K562 (cell line): ENCODE measurements around the gene TGFB1I1. TPM values are rescaled to one million over a fixed set of nuclear protein-coding genes. Genes with fewer than 3 reads are reported as not detected.

Source experiments
- ATAC-seq: fragments of 200-7000 bp; cut with Tn5 transposase; 3 replicates; pipeline ENCODE4 v1.9.1; 2020; ENCODE audit warnings: moderate library complexity
- BruUV-seq: library from RNA; stranded (reverse); fragments of 400-500 nt; replicated peaks from 2 replicates; lab custom pipeline; 2021; lab: Mats Ljungman, UMichigan
- CTCF ChIA-PET: fragments of 300-600 bp; formaldehyde crosslinking; extraction: SDS; loops from one replicate; lab custom pipeline; 2021; ENCODE audit warnings: low intra/inter-chr PET ratio; lab: Yijun Ruan, JAX
- POLR2A ChIA-PET: fragments of 300-600, 350-650 bp; sonication (Branson Sonifier 250); formaldehyde crosslinking; extraction: SDS; loops from one replicate; lab custom pipeline; 2021; ENCODE audit warnings: antibody characterized with exemption, inconsistent platforms; lab: Yijun Ruan, JAX
- DNase-seq, 4 experiments: peaks; one replicate each; pipeline versions ENCODE4 v3.0.0 to v3.0.0-alpha.2; 2011 to 2018; ENCODE audit warnings: low spot score in 3 of 4, mixed read lengths in 3 of 4; ENCODE audit errors: extremely low read depth in 1 of 4
- FAIRE-seq: peaks from 2 replicates; lab custom pipeline; 2011; peaks lifted over from hg19 to GRCh38; lab: Jason Lieb, UNC
- H2AFZ ChIP-seq: 2 replicates; pipeline ENCODE4 v1.6.0; 2011; ENCODE audit warnings: low read depth, low read length, control low read depth, inconsistent platforms
- H3K27ac ChIP-seq: fragments of 200-600 bp; 3 replicates; pipeline ENCODE4 v1.8.0; 2011; ENCODE audit warnings: low read depth, mild to moderate bottlenecking, control low read depth, inconsistent platforms, low read length, moderate library complexity, mixed read lengths; ENCODE audit errors: extremely low read depth
- H3K27me3 ChIP-seq, 2 experiments: fragments of 300-600 bp in 1 of 2; 2 replicates in 1 of 2; 3 replicates in 1 of 2; pipeline versions ENCODE4 v1.6.0 to v1.8.0; 2011; ENCODE audit warnings: inconsistent platforms in 2 of 2, low read length in 2 of 2, mild to moderate bottlenecking in 1 of 2, mixed read lengths in 1 of 2, moderate library complexity in 1 of 2; ENCODE audit not compliant: control insufficient read depth in 2 of 2, insufficient read depth in 2 of 2
- H3K36me3 ChIP-seq: fragments of 300-600 bp; 3 replicates; pipeline ENCODE4 v1.8.0; 2011; ENCODE audit warnings: mild to moderate bottlenecking, low read length, inconsistent platforms; ENCODE audit not compliant: control insufficient read depth, insufficient read depth
- H3K4me1 ChIP-seq, 2 experiments: fragments of 200-600 bp in 1 of 2; replicated peaks in 1 of 2; 2 replicates in 1 of 2; 3 replicates in 1 of 2; pipeline versions ENCODE4 v1.5.1 to v1.8.0; 2011; ENCODE audit warnings: inconsistent platforms in 2 of 2, low read length in 2 of 2, mild to moderate bottlenecking in 1 of 2, mixed read lengths in 1 of 2, moderate library complexity in 1 of 2; ENCODE audit not compliant: control insufficient read depth in 2 of 2, insufficient read depth in 2 of 2
- H3K4me2 ChIP-seq: 2 replicates; pipeline ENCODE4 v1.6.1; 2011; ENCODE audit warnings: low read length, control low read depth, inconsistent platforms, mixed read lengths; ENCODE audit not compliant: insufficient read depth
- H3K4me3 ChIP-seq: fragments of 200-600 bp; sonication (generic), shearing (Covaris generic); 2 replicates; pipeline ENCODE4 v1.5.1; 2016; ENCODE audit warnings: control low read depth, inconsistent platforms
- H3K79me2 ChIP-seq: fragments of 200-600 bp; 3 replicates; pipeline ENCODE4 v1.8.0; 2011; ENCODE audit warnings: low read length, inconsistent platforms; ENCODE audit not compliant: control insufficient read depth, insufficient read depth
- H3K9ac ChIP-seq, 2 experiments: 2 replicates each; pipeline versions ENCODE4 v1.6.0 to v1.6.1; 2011; ENCODE audit warnings: low read depth in 2 of 2, low read length in 2 of 2, control low read depth in 1 of 2, inconsistent platforms in 1 of 2, mild to moderate bottlenecking in 1 of 2, mixed read lengths in 1 of 2; ENCODE audit not compliant: insufficient read depth in 1 of 2
- H3K9me1 ChIP-seq: one replicate; pipeline ENCODE4 v1.6.0; 2011; ENCODE audit warnings: inconsistent platforms, mild to moderate bottlenecking, low read length, moderate library complexity; ENCODE audit not compliant: control insufficient read depth, insufficient read depth
- H3K9me3 ChIP-seq: replicated peaks from 2 replicates; pipeline ENCODE4 v1.5.1; 2011; ENCODE audit warnings: low read depth, low read length, inconsistent platforms; ENCODE audit not compliant: control insufficient read depth, insufficient read depth
- H4K20me1 ChIP-seq: replicated peaks from 2 replicates; pipeline ENCODE4 v1.6.1; 2011; ENCODE audit warnings: low read length, inconsistent platforms, mixed read lengths; ENCODE audit not compliant: control insufficient read depth, insufficient read depth
- CTBP1 ChIP-seq: fragments of 450-650 bp; IDR thresholded peaks from 2 replicates; pipeline ENCODE4 v1.6.1; 2016; ENCODE audit warnings: borderline replicate concordance
- EHMT2 ChIP-seq: fragments of 450-650 bp; IDR thresholded peaks from 2 replicates; pipeline ENCODE4 v1.6.1; 2018; ENCODE audit warnings: antibody characterized with exemption
- HMBOX1 ChIP-seq: sonication (generic); IDR thresholded peaks from 2 replicates; pipeline ENCODE4 v1.6.1; 2016
- MNT ChIP-seq, 2 experiments: fragments of 450-650 bp; conservative IDR thresholded peaks; 2 replicates each; pipeline ENCODE4 v1.6.1; 2017; ENCODE audit warnings: mild to moderate bottlenecking in 2 of 2, moderate library complexity in 2 of 2
- NFIC ChIP-seq: fragments of 450-650 bp; IDR thresholded peaks from 2 replicates; pipeline ENCODE4 v1.6.1; 2017; ENCODE audit warnings: mild to moderate bottlenecking, inconsistent platforms
- RCOR1 ChIP-seq, 2 experiments: IDR thresholded peaks; 2 replicates each; pipeline ENCODE4 v1.6.1; 2012; ENCODE audit warnings: low read depth in 2 of 2, low read length in 2 of 2, borderline replicate concordance in 1 of 2, improper control_type of control experiment in 1 of 2
- USF1 ChIP-seq: sonication (generic); formaldehyde crosslinking; IDR thresholded peaks from 2 replicates; pipeline ENCODE4 v1.9.0; 2022; ENCODE audit warnings: mild to moderate bottlenecking, missing genetic modification reagents
- WGBS: fragments of 100-300 bp; shearing (Covaris generic); methylation state at CpG from one replicate; pipeline ENCODE4 v1.1.6; 2016; ENCODE audit warnings: low coverage, mixed read lengths; ENCODE audit not compliant: insufficient coverage; ENCODE audit errors: missing lambda C conversion rate; 5-methylcytosine and 5-hydroxymethylcytosine counted together
- in situ Hi-C: fragments of 300-500 bp; cut with MboI; formaldehyde crosslinking; loops from 4 replicates; pipeline ENCODE4 v1.15.0; 2018; ENCODE audit warnings: inconsistent platforms, mixed read lengths
- intact Hi-C: fragments of 100-400 bp; cut with micrococcal nuclease; formaldehyde crosslinking; loops from 2 replicates; pipeline ENCODE4 v1.14.2; 2022
- polyA plus RNA-seq, 8 experiments: library from polyadenylated mRNA; depleted of rRNA in 4 of 8; stranded (reverse) in 5 of 8; unstranded in 3 of 8; fragments of >200 nt; fragmentation: Nextera tagmentation in 2 of 8; fragmentation: Illumina TruSeq in 1 of 8; extraction: Ambion mirVana in 2 of 8; extraction: Trizol in 1 of 8; gene quantifications; 2 replicates each; pipeline versions ENCODE4 v1.2.1 to v1.2.3, GENCODE V29; 2011 to 2014; ENCODE audit warnings: inconsistent platforms in 1 of 8, missing spikeins in 1 of 8
- total RNA-seq, 7 experiments: library from RNA; depleted of rRNA in 6 of 7; stranded (reverse); fragments of >200 nt in 6 of 7; fragmentation: Illumina TruSeq in 2 of 7; extraction: Trizol in 2 of 7; gene quantifications; 2 replicates each; pipeline versions ENCODE4 v1.2.1 to v1.2.3, GENCODE V29; 2011 to 2021; ENCODE audit warnings: low replicate concordance in 1 of 7

Gene TGFB1I1
- total and polyA plus RNA-seq, 9 of the 15 experiments (the other 6 are each of a cell fraction or from before 2014, with no cell fraction given) = 0.04 to 0.91 (median 0.19) TPM

- CTCF ChIA-PET = no interaction called here
- FAIRE-seq (peak; percentile 93), DNase-seq (peak in 3 of 4 experiments; percentile 27 to 79 (median 66)), ATAC-seq (no peak)
- Histone ChIP-seq H3K9me1 (no peaks in the 10 kb centered on the region), H2AFZ (peak overlapping the region; percentile 60), H3K4me1 (peaks cover 28 to 46% of the 10 kb centered on the region in 2 experiments), H4K20me1 (no peaks in the 10 kb centered on the region), H3K9ac (no peak overlapping the region), H3K79me2 (no peaks in the 10 kb centered on the region), H3K36me3 (no peaks in the 10 kb centered on the region), H3K27me3 (no peaks in the 10 kb centered on the region), H3K4me3 (no peak overlapping the region), H3K27ac (no peak overlapping the region), H3K4me2 (peak overlapping the region; percentile 5; the same call in 1 of the 2 replicates), H3K9me3 (no peaks in the 10 kb centered on the region)
- WGBS = 5% methylated on average over 7 of the region's 7 CpGs
- intact Hi-C loops (no loop called here), in situ Hi-C loops (no loop called here)
- BruUV-seq = no TSS peak
- POLR2A ChIA-PET = interaction anchor here (1.0 to 1.2 kb wide), 2 partner anchors 8 to 20 kb away, joined by 3 read pairs; no protein-coding TSS in a partner anchor
- TF ChIP-seq USF1 (CRISPR knock-in tag) (peak; percentile 34; the same call in 1 of the 2 replicates), EHMT2 (0 out of 2 replicates have a peak, but pooled peaks have one; percentile 17), MNT (conservative IDR thresholded peaks at IDR 0.05) (peak; percentile 66 to 81), NFIC (peak; percentile 94), HMBOX1 (peak; percentile 37; the same call in 1 of the 2 replicates), RCOR1 (IDR thresholded peaks at IDR 0.05; ENCODE audit: borderline replicate concordance in 1 of 2, low read depth in 2 of 2, low read length in 2 of 2) (peak in 1 of 2 experiments; percentile 38; a peak in 1 of 4 replicates), CTBP1 (peak; percentile 83)
These were observed 9.0 kb downstream of the TGFB1I1 start for GRCh38 chr16:31480851-31481536.
